ENCODE measurements around the gene GALNT14. TPM values are rescaled to one million over a fixed set of nuclear protein-coding genes. Genes with fewer than 3 reads are reported as not detected.

The GALNT14 gene
- total and polyA plus RNA-seq, 9 of the 15 experiments (the other 6 are each of a cell fraction or from before 2014, with no cell fraction given) = 0.11 TPM; not detected in 8

- TF ChIP-seq RAD21 (CRISPR knock-in tag; conservative IDR thresholded peaks at IDR 0.05 in 1 of 2, IDR thresholded peaks at IDR 0.05 in 1 of 2) (peak; percentile 63 to 67), ZNF384 (IDR thresholded peaks at IDR 0.05; ENCODE audit: low read depth, low read length) (0 out of 2 replicates have a peak, but pooled peaks have one; percentile 21), ZNF445 (CRISPR knock-in tag; IDR thresholded peaks at IDR 0.05; ENCODE audit: low read depth) (no peak), ATF3 (IDR thresholded peaks at IDR 0.05) (no peak), ATF3 (CRISPR knock-in tag; conservative IDR thresholded peaks at IDR 0.05) (no peak), CREB3L1 (IDR thresholded peaks at IDR 0.05; ENCODE audit: borderline replicate concordance, low read depth) (no peak), ZNF354B (CRISPR knock-in tag; IDR thresholded peaks at IDR 0.05) (no peak), ZNF134 (CRISPR knock-in tag; conservative IDR thresholded peaks at IDR 0.05) (no peak)
- TF ChIP-seq, protein P1, sequence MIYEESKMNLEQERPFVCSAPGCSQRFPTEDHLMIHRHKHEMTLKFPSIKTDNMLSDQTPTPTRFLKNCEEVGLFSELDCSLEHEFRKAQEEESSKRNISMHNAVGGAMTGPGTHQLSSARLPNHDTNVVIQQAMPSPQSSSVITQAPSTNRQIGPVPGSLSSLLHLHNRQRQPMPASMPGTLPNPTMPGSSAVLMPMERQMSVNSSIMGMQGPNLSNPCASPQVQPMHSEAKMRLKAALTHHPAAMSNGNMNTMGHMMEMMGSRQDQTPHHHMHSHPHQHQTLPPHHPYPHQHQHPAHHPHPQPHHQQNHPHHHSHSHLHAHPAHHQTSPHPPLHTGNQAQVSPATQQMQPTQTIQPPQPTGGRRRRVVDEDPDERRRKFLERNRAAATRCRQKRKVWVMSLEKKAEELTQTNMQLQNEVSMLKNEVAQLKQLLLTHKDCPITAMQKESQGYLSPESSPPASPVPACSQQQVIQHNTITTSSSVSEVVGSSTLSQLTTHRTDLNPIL (CRISPR knock-in tag; IDR thresholded peaks at IDR 0.05) = no peak
- TF ChIP-seq, protein P2, sequence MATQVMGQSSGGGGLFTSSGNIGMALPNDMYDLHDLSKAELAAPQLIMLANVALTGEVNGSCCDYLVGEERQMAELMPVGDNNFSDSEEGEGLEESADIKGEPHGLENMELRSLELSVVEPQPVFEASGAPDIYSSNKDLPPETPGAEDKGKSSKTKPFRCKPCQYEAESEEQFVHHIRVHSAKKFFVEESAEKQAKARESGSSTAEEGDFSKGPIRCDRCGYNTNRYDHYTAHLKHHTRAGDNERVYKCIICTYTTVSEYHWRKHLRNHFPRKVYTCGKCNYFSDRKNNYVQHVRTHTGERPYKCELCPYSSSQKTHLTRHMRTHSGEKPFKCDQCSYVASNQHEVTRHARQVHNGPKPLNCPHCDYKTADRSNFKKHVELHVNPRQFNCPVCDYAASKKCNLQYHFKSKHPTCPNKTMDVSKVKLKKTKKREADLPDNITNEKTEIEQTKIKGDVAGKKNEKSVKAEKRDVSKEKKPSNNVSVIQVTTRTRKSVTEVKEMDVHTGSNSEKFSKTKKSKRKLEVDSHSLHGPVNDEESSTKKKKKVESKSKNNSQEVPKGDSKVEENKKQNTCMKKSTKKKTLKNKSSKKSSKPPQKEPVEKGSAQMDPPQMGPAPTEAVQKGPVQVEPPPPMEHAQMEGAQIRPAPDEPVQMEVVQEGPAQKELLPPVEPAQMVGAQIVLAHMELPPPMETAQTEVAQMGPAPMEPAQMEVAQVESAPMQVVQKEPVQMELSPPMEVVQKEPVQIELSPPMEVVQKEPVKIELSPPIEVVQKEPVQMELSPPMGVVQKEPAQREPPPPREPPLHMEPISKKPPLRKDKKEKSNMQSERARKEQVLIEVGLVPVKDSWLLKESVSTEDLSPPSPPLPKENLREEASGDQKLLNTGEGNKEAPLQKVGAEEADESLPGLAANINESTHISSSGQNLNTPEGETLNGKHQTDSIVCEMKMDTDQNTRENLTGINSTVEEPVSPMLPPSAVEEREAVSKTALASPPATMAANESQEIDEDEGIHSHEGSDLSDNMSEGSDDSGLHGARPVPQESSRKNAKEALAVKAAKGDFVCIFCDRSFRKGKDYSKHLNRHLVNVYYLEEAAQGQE (IDR thresholded peaks at IDR 0.05; ENCODE audit: borderline replicate concordance) = peak; percentile 37; the same call in 1 of the 2 replicates
- TF ChIP-seq, protein P2 (CRISPR knock-in tag; IDR thresholded peaks at IDR 0.05; ENCODE audit: low read depth) = no peak
- TF ChIP-seq, protein P3, sequence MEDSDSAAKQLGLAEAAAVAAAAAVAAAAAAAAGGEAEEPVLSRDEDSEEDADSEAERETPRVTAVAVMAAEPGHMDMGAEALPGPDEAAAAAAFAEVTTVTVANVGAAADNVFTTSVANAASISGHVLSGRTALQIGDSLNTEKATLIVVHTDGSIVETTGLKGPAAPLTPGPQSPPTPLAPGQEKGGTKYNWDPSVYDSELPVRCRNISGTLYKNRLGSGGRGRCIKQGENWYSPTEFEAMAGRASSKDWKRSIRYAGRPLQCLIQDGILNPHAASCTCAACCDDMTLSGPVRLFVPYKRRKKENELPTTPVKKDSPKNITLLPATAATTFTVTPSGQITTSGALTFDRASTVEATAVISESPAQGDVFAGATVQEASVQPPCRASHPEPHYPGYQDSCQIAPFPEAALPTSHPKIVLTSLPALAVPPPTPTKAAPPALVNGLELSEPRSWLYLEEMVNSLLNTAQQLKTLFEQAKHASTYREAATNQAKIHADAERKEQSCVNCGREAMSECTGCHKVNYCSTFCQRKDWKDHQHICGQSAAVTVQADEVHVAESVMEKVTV (CRISPR knock-in tag; IDR thresholded peaks at IDR 0.05) = peak; percentile 54
These were observed 276.1 kb downstream of the GALNT14 start (continued) for GRCh38 chr2:30862054-30862651.
